GM21528 (cell line): ENCODE measurements around the gene MYCBP2.
"Not testable (repeated sequence)": the region's sequence is repeated elsewhere in the genome, so short reads cannot be mapped to it uniquely, and the experiment has no call there.

Experiments
- ATAC-seq: cut with Tn5 transposase; IDR thresholded peaks from one replicate; pipeline ENCODE4 v1.9.1; 2021; ENCODE audit warnings: mild to moderate bottlenecking, moderate library complexity; ENCODE audit not compliant: unreplicated experiment, low FRiP score

Gene MYCBP2

GRCh38 chr13:77040076-77040475 is 286.8 kb downstream of the MYCBP2 start:
- no peak for ATAC-seq

GRCh38 chr13:77038907-77039480 is 287.9 kb downstream of the MYCBP2 start:
- ATAC-seq, result no peak

GRCh38 chr13:77036279-77036678 is 290.6 kb downstream of the MYCBP2 start:
- ATAC-seq, result no peak

GRCh38 chr13:77034881-77035280 is 292.0 kb downstream of the MYCBP2 start:
- ATAC-seq, result no peak

- no peak for ATAC-seq
These were observed 293.1 kb downstream of the MYCBP2 start for GRCh38 chr13:77033717-77034302.

GRCh38 chr13:77031656-77032243 is 295.1 kb downstream of the MYCBP2 start:
- no peak for ATAC-seq

- no peak for ATAC-seq
These were observed 297.5 kb downstream of the MYCBP2 start for GRCh38 chr13:77029436-77029835.

- no peak for ATAC-seq
These were observed 298.7 kb downstream of the MYCBP2 start for GRCh38 chr13:77028202-77028601.

GRCh38 chr13:77026861-77027621 is 299.9 kb downstream of the MYCBP2 start, which contains the start of gene FBXL3:
Gene FBXL3 (minus strand): TSS chr13:77027159. CDS start chr13:77021860, 5,299 bp downstream.
- peak; percentile 54 for ATAC-seq

GRCh38 chr13:77026255-77026860 is 300.5 kb downstream of the MYCBP2 start:
- ATAC-seq, result peak; percentile 68

- no peak for ATAC-seq
These were observed 304.6 kb downstream of the MYCBP2 start for GRCh38 chr13:77022341-77022740.

GRCh38 chr13:77019756-77020155 is 307.1 kb downstream of the MYCBP2 start:
- ATAC-seq, result no peak

GRCh38 chr13:77016888-77017623 is 309.8 kb downstream of the MYCBP2 start:
- ATAC-seq, result no peak

- ATAC-seq, result no peak
These were observed 310.6 kb downstream of the MYCBP2 start for GRCh38 chr13:77016251-77016812.

- no peak for ATAC-seq
These were observed 311.8 kb downstream of the MYCBP2 start for GRCh38 chr13:77014906-77015685.

GRCh38 chr13:77013853-77014542 is 312.9 kb downstream of the MYCBP2 start:
- ATAC-seq, result no peak

- not testable (repeated sequence) for ATAC-seq
These were observed 317.2 kb downstream of the MYCBP2 start for GRCh38 chr13:77009719-77010118.

- ATAC-seq, result no peak
These were observed 317.9 kb downstream of the MYCBP2 start for GRCh38 chr13:77009011-77009410.

GRCh38 chr13:77008337-77008736 is 318.6 kb downstream of the MYCBP2 start:
- not testable (repeated sequence) for ATAC-seq
